ENCODE results near the gene AGAP3. TPM values are rescaled to one million over a fixed set of nuclear protein-coding genes. Genes with fewer than 3 reads are reported as not detected.

Gene AGAP3
- total RNA-seq, 1 experiment from 2014 or later = 103 TPM

DNA sequence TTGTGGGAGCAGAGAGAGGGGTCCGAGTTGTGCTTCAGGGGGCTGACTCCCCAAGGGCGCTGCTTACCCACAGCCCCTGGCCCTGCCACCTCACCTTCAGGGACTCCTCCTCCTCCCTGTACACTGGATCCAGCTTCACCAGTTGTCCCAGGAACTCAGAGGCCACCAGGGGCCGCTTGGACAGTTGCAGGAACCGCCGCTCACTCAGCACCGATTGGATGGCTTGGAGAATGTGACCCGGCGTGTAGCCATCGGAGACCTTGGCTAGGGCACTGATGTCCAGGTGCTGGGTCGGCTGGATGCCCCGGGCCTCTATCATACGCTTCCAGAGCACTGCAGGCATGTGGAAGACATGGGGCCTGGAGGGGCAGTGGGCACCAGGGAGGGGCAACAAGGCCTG is 105.3 kb downstream of the AGAP3 start:
- ChIA-PET CTCF (no interaction called here), POLR2A (no interaction called here)
- Histone ChIP-seq H3K4me1 (ENCODE audit: control insufficient read depth, insufficient read depth, low read length) (no peaks in the 10 kb centered on the region), H3K27ac (ENCODE audit: low read length) (no peak overlapping the region), H3K9me3 (ENCODE audit: control insufficient read depth, insufficient read depth, low read depth, low read length) (no peaks in the 10 kb centered on the region), H3K27me3 (ENCODE audit: control insufficient read depth, insufficient read depth, low read length) (peaks cover 5% of the 10 kb centered on the region), H3K36me3 (ENCODE audit: control insufficient read depth, insufficient read depth, low read length) (no peaks in the 10 kb centered on the region), H3K4me3 (ENCODE audit: low read depth in 2 of 2, low read length in 2 of 2) (no peak overlapping the region)
- intact Hi-C loops (cut with micrococcal nuclease; ENCODE audit: unreplicated experiment) (no loop called here), in situ Hi-C loops (cut with HindIII; ENCODE audit: low pct_unique_long_range_greater_than_20kb, low sequenced_read_pairs) (no loop called here)
- TF ChIP-seq CTCF (IDR thresholded peaks at IDR 0.05) (no peak), TCF7L2 (IDR thresholded peaks at IDR 0.05; ENCODE audit: low read depth, low read length) (no peak)
- no TSS peak for BruUV-seq (replicated peaks)
- ATAC-seq (no peak), DNase-seq (ENCODE audit: low read depth, low spot score) (no peak)

DNA sequence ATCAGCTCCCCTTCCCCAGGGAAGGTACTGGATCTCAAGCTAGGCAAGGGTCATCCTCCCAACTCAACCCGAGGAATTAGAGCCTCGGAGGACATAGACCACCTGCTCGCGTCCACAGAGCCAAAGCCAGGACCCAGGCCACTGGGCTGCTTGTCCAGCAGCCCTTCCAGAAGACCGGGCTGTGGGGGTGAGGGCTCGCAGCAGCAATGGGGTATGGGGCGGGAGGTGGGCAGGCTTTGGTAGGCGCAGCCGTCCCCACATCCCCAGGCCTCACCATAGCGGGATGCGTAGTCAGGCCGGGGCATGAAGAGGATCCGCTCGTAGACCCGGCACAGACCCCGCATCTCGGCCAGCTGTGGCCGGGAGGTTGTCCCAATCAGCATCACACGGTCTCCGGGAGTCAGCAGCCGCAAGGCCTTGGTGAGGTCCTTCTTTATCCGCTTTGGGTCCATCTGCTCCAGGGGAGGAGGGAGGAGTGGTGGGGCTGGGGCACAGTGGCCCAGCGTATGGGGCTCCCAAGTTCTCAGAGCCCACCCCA is 105.8 kb downstream of the AGAP3 start:
- ChIA-PET POLR2A (no interaction called here), CTCF (no interaction called here)
- in situ Hi-C loops (cut with HindIII; ENCODE audit: low pct_unique_long_range_greater_than_20kb, low sequenced_read_pairs) = no loop called here
- H3K9me3 ChIP-seq (ENCODE audit: control insufficient read depth, insufficient read depth, low read depth, low read length) = no peaks in the 10 kb centered on the region
- no peak overlapping the region for H3K4me3 ChIP-seq (ENCODE audit: low read depth in 2 of 2, low read length in 2 of 2)
- BruUV-seq (replicated peaks) = no TSS peak
- H3K4me1 ChIP-seq (ENCODE audit: control insufficient read depth, insufficient read depth, low read length) = no peaks in the 10 kb centered on the region
- H3K27me3 ChIP-seq (ENCODE audit: control insufficient read depth, insufficient read depth, low read length) = peaks cover 5% of the 10 kb centered on the region
- DNase-seq (ENCODE audit: low read depth, low spot score) = no peak
- no peak for ATAC-seq
- intact Hi-C loops (cut with micrococcal nuclease; ENCODE audit: unreplicated experiment) = no loop called here
- H3K27ac ChIP-seq (ENCODE audit: low read length) = no peak overlapping the region
- H3K36me3 ChIP-seq (ENCODE audit: control insufficient read depth, insufficient read depth, low read length) = no peaks in the 10 kb centered on the region
- no peak for TF ChIP-seq TCF7L2 (IDR thresholded peaks at IDR 0.05; ENCODE audit: low read depth, low read length)
- TF ChIP-seq CTCF (IDR thresholded peaks at IDR 0.05) = no peak
- TF ChIP-seq POLR2AphosphoS5 (IDR thresholded peaks at IDR 0.05; ENCODE audit: low read depth, low read length) = no peak
- TF ChIP-seq REST (IDR thresholded peaks at IDR 0.05; ENCODE audit: insufficient read depth in 1 of 2, low read depth in 2 of 2, low read length in 1 of 2) = no peak
- TF ChIP-seq SIN3A (IDR thresholded peaks at IDR 0.05; ENCODE audit: borderline replicate concordance, insufficient read depth, low read depth, low read length) = no peak

Data from Panc1 (cell line).